Muscle layer of colon (tissue), 2 donors: ENCODE results near the gene MAP1B.

Source experiments
- H3K27ac ChIP-seq: one replicate; pipeline ENCODE4 v1.7.0; 2013; ENCODE audit warnings: low read depth, mild to moderate bottlenecking, low read length, moderate library complexity
- H3K27me3 ChIP-seq, 2 donors: one replicate each; pipeline ENCODE4 v1.7.0; 2013; ENCODE audit warnings: low read length in 2 of 2, mild to moderate bottlenecking in 2 of 2; ENCODE audit not compliant: insufficient read depth in 2 of 2, control insufficient read depth in 1 of 2
- H3K36me3 ChIP-seq: one replicate; pipeline ENCODE4 v1.7.0; 2013; ENCODE audit warnings: mild to moderate bottlenecking, low read length; ENCODE audit not compliant: insufficient read depth
- H3K4me1 ChIP-seq: one replicate; pipeline ENCODE4 v1.7.0; 2013; ENCODE audit warnings: mild to moderate bottlenecking, low read length; ENCODE audit not compliant: insufficient read depth
- H3K4me3 ChIP-seq, 2 donors: one replicate each; pipeline ENCODE4 v1.7.0; 2013; ENCODE audit warnings: low read length in 2 of 2, low read depth in 1 of 2, mild to moderate bottlenecking in 1 of 2, moderate library complexity in 1 of 2
- H3K9ac ChIP-seq: one replicate; pipeline ENCODE4 v1.7.0; 2013; ENCODE audit warnings: low read length
- H3K9me3 ChIP-seq: one replicate; pipeline ENCODE4 v1.7.0; 2013; ENCODE audit warnings: mild to moderate bottlenecking, low read length
- donor health status: abdominal sarcoma.
- donor health status: Adenocarcinoma of cecum.

MAP1B gene

GRCh38 chr5:72234265-72234700 is 127.0 kb downstream of the MAP1B start:
- Histone ChIP-seq H3K4me1 (no peaks in the 10 kb centered on the region), H3K27me3 (no peaks in the 10 kb centered on the region), H3K36me3 (peaks cover 7% of the 10 kb centered on the region), H3K4me3 (no peak overlapping the region), H3K9ac (no peak overlapping the region), H3K9me3 (no peaks in the 10 kb centered on the region), H3K27ac (no peak overlapping the region)

DNA sequence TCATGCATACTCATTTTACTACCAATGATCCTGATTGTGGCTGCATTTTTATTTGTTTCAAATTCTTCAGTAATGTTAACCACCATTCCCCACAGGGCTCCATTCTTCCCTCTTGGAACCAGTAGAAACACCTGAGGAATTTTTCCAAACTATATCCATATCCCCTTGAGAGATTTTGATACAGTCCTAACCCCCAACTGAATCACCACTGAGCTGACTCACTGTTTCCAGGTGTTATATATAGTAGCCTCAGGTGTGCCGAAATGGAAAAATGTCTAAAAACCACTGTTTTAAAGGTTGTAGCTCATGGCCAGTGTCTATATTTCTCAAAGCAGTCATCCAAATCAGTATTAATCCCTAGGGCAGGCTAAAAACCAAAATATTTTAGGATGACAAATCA is 127.6 kb downstream of the MAP1B start:
- H3K27me3 ChIP-seq, result no peaks in the 10 kb centered on the region
- H3K9me3 ChIP-seq, result no peaks in the 10 kb centered on the region
- H3K36me3 ChIP-seq, result peaks cover 7% of the 10 kb centered on the region
- no peak overlapping the region for H3K9ac ChIP-seq
- H3K4me1 ChIP-seq, result no peaks in the 10 kb centered on the region
- H3K4me3 ChIP-seq, result no peak overlapping the region
- no peak overlapping the region for H3K27ac ChIP-seq

- H3K36me3 ChIP-seq, result peaks cover 7% of the 10 kb centered on the region
Observed at GRCh38 chr5:72235725-72236124, 128.4 kb downstream of the MAP1B start.

DNA sequence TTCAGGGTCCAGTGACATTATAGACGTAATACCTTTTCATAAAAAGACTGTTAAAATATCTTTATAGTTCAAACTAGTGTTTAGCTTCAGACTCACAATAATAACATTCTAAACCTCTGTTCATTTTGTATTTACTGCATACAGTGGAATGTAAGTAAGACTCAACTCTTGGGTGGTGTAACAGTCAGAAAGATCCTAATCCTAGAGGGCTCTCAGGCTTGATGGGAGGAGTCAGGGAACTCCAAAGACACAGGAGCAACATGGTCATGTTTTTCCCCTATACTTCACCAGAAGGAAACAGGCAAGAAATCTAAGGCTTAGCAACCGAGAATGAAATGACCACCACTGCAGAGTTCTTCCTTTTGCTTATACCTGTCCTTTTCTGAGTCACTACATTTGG is 130.1 kb downstream of the MAP1B start:
- Histone ChIP-seq H3K9me3 (no peaks in the 10 kb centered on the region), H3K27ac (no peak overlapping the region), H3K36me3 (peaks cover 7% of the 10 kb centered on the region), H3K4me3 (no peak overlapping the region), H3K9ac (no peak overlapping the region), H3K4me1 (no peaks in the 10 kb centered on the region), H3K27me3 (no peaks in the 10 kb centered on the region)

More at GRCh38 chr5:72235725-72236124, 128.4 kb downstream of the MAP1B start:
- no peaks in the 10 kb centered on the region for H3K27me3 ChIP-seq
- H3K9me3 ChIP-seq, result no peaks in the 10 kb centered on the region
- H3K9ac ChIP-seq, result no peak overlapping the region
- no peak overlapping the region for H3K4me3 ChIP-seq
- H3K27ac ChIP-seq, result no peak overlapping the region
- no peaks in the 10 kb centered on the region for H3K4me1 ChIP-seq

GRCh38 chr5:72237879-72238278 is 130.6 kb downstream of the MAP1B start:
- Histone ChIP-seq H3K36me3 (peaks cover 7% of the 10 kb centered on the region), H3K4me3 (no peak overlapping the region), H3K4me1 (no peaks in the 10 kb centered on the region), H3K27me3 (no peaks in the 10 kb centered on the region), H3K9ac (no peak overlapping the region), H3K9me3 (no peaks in the 10 kb centered on the region), H3K27ac (no peak overlapping the region)

- H3K9ac ChIP-seq, result no peak overlapping the region
- no peaks in the 10 kb centered on the region for H3K9me3 ChIP-seq
- no peaks in the 10 kb centered on the region for H3K27me3 ChIP-seq
- H3K4me3 ChIP-seq, result no peak overlapping the region
- H3K27ac ChIP-seq, result no peak overlapping the region
- H3K36me3 ChIP-seq, result peaks cover 7% of the 10 kb centered on the region
- peaks cover under 1% of the 10 kb centered on the region for H3K4me1 ChIP-seq
Observed at GRCh38 chr5:72238712-72239445, 131.6 kb downstream of the MAP1B start.

DNA sequence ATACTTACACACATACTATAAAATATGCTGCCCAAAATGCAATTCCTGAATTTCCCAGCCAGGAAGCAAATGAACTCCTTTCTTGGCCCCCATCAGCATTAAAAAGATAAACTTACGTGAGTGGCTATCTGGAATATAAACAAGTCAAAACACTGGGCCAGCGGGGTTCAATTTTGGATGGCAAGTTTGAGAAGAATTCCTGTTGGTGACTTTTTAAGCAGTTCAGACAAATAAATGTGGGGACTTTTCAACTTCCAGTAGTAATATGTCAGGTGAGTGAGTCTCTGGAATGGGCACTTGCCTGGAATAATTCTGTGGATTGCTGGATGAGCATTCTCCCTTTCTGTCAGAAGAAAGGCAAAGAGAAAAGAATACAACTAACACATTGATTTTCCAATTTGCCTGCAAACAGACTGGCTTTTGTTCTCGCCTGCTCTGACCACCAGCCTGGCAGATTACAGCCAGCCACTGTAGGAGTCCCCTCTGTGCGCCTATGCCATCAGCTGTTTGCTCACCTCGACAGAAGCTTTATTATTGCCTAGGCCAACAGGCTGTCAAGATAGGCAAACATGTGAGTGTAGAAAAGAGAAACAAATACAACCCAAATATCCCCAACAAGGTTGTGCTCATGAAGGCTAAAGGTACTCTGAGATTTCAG is 134.2 kb downstream of the MAP1B start:
- Histone ChIP-seq H3K27me3 (no peaks in the 10 kb centered on the region), H3K9me3 (no peaks in the 10 kb centered on the region), H3K4me1 (peaks cover 26% of the 10 kb centered on the region), H3K4me3 (no peak overlapping the region), H3K36me3 (peaks cover 7% of the 10 kb centered on the region), H3K9ac (no peak overlapping the region), H3K27ac (no peak overlapping the region)

DNA sequence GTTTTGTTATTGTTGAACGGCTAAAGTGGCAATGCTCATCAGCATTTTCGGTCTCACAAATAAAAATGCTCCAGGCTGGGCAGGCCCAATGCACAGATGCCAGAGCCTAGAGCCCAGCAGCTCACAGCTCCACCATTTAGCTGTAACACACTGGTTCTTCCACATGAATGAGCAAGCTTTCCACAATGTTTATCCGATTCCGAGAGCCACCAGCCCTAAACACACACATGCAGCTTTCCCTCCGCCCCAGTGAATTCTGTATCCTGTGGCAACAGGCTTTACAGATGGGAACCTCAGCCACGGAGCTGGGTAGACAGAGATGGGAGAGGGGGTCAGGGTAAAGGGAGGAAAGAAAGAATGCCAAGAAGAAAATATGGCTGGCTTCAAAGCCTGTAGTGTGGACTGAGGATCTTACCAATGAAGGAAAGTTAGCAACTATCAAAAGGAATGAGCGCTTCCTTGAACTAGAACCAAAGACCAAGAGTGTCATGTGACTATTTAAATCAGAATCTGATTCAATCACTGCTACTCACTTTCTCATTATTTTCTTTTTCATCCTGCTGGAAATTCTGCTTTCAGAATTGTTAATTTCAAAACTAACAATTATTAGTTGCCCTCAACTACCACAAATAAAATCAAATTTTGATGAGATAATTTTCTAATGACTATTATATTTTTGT is 135.7 kb downstream of the MAP1B start:
- Histone ChIP-seq H3K27ac (no peak overlapping the region), H3K4me3 (no peak overlapping the region), H3K27me3 (no peaks in the 10 kb centered on the region), H3K9ac (no peak overlapping the region), H3K9me3 (no peaks in the 10 kb centered on the region), H3K36me3 (peaks cover under 1% of the 10 kb centered on the region), H3K4me1 (peaks cover 40% of the 10 kb centered on the region)

DNA sequence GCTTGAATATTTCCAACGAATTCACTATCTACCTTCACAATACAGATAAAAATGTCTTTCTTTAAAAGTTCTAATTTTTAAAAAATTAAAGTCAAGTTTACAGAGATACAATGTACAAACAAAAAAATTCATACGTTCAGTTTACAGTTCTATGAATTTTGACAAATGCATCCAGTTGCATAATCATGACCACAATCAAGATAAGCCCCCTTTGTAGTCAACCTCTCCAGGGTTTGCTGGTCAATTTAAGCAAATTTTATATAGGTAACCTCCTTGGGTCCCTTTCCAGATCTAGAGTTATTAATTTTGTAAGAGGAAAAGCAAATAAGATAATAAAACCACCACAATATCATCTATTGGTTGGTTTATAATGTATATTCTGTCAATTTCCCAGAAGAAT is 136.4 kb downstream of the MAP1B start:
- Histone ChIP-seq H3K4me3 (no peak overlapping the region), H3K27ac (no peak overlapping the region), H3K9me3 (no peaks in the 10 kb centered on the region), H3K4me1 (peaks cover 48% of the 10 kb centered on the region), H3K36me3 (no peaks in the 10 kb centered on the region), H3K27me3 (no peaks in the 10 kb centered on the region), H3K9ac (no peak overlapping the region)

DNA sequence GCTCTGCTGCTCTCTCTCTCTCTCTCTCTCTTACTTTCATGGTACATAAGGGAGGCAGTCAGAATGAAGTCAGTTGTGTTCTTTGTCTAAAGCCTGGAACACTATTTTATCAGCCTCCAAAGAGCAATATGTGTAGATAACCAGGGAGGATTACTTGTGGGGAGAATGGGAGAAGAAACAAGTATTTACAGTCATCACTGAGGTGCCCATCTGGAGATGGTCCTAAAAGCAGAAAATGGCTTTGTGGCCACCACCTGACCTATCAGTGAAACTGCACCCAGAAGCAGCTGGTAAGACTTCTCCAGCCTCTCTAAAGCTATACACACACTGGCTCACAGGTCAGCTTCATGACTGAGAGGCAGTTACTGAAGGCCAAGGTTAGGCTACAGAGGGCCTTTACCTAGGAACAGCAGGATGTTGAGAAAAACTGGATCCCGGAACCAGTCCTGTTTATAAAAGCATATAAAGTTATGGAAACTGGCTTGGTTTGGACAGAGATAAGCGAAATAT is 137.6 kb downstream of the MAP1B start:
- Histone ChIP-seq H3K36me3 (no peaks in the 10 kb centered on the region), H3K4me1 (peaks cover 52% of the 10 kb centered on the region), H3K4me3 (no peak overlapping the region), H3K27me3 (no peaks in the 10 kb centered on the region), H3K9me3 (no peaks in the 10 kb centered on the region), H3K27ac (no peak overlapping the region), H3K9ac (no peak overlapping the region)

DNA sequence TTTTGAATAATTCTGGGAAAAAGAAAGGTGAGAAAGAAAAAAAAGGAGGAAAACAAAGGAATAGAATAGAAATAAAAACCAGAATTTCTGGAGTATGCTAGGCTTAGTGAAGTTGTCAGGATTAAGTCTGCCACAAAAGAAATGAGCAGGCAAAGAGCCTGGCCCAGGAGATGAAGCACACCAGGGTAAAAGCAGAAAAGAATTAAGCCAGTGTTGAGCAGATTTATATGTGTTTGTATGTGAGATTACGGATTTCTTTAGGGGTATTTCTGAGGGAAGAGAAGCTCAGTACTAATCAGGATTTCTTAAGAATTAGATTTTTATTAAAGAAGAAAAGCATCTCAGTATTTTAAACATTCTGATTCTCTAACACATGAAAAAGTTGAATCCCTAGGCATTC is 138.3 kb downstream of the MAP1B start:
- no peaks in the 10 kb centered on the region for H3K9me3 ChIP-seq
- H3K27me3 ChIP-seq, result no peaks in the 10 kb centered on the region
- H3K9ac ChIP-seq, result no peak overlapping the region
- H3K27ac ChIP-seq, result no peak overlapping the region
- no peak overlapping the region for H3K4me3 ChIP-seq
- H3K36me3 ChIP-seq, result no peaks in the 10 kb centered on the region
- H3K4me1 ChIP-seq, result peaks cover 52% of the 10 kb centered on the region
